Testis (tissue), 3 donors: ENCODE measurements around the gene TTC39A. TPM values are rescaled to one million over a fixed set of nuclear protein-coding genes. Genes with fewer than 3 reads are reported as not detected.

Experiments
- DNase-seq: peaks from one replicate; pipeline ENCODE4 v3.0.0-alpha.2; 2019
- H3K27ac ChIP-seq, 2 donors: fragments of 200-600 bp; sonication (generic); one replicate each; pipeline ENCODE4 v1.5.1; 2019
- H3K27me3 ChIP-seq: fragments of 200-600 bp; sonication (generic); one replicate; pipeline ENCODE4 v1.5.1; 2019
- H3K36me3 ChIP-seq: fragments of 200-600 bp; sonication (generic); one replicate; pipeline ENCODE4 v1.5.1; 2017; ENCODE audit warnings: low read depth; ENCODE audit errors: missing control alignments
- H3K4me1 ChIP-seq: fragments of 200-600 bp; sonication (generic); one replicate; pipeline ENCODE4 v1.5.1; 2019
- H3K4me3 ChIP-seq, 2 donors: fragments of 200-600 bp; sonication (generic); one replicate each; pipeline ENCODE4 v1.5.1; 2017 to 2019
- H3K9me3 ChIP-seq: fragments of 200-600 bp; sonication (generic); one replicate; pipeline ENCODE4 v1.5.1; 2017
- CTCF ChIP-seq, 3 experiments: fragments of 450-650 bp in 2 of 3; fragments of 200-600 bp in 1 of 3; sonication (generic) in 1 of 3; IDR thresholded peaks; one replicate each; pipeline ENCODE4 v1.5.1; 2016 to 2019; ENCODE audit warnings: antibody characterized with exemption in 3 of 3, mild to moderate bottlenecking in 2 of 3, moderate library complexity in 1 of 3
- POLR2A ChIP-seq: fragments of 450-650 bp; IDR thresholded peaks from one replicate; pipeline ENCODE4 v1.6.1; 2017; ENCODE audit warnings: antibody characterized with exemption, mild to moderate bottlenecking, moderate library complexity
- WGBS, 2 donors: methylation state at CpG; one replicate each; pipeline ENCODE4 v1.1.5; 2018; 5-methylcytosine and 5-hydroxymethylcytosine counted together
- intact Hi-C: fragments of 100-400 bp; cut with DNase I; formaldehyde crosslinking; loops from one replicate; pipeline ENCODE4 v1.15.1; 2023; ENCODE audit warnings: low total_unique reads
- polyA plus RNA-seq: library from polyadenylated mRNA; stranded (reverse); fragments of 350-450 nt; fragmentation: Illumina TruSeq; extraction: RNeasy Lipid Tissue Mini Kit (QIAGEN cat#74804); gene quantifications from one replicate; pipeline ENCODE4 v1.2.3, GENCODE V29; 2014; ENCODE audit warnings: low read depth, low replicate concordance; ENCODE audit not compliant: insufficient read depth
- total RNA-seq, 2 donors: library from RNA; depleted of rRNA; stranded (reverse); fragments of >200 nt; gene quantifications; one replicate each; pipeline ENCODE4 v1.2.3, GENCODE V29; 2016

TTC39A gene
- total and polyA plus RNA-seq, 3 donors from 2014 or later: 64.7 to 121 (median 120) TPM

GRCh38 chr1:51283979-51284378, 46.4 kb downstream of the TTC39A start:
- Histone ChIP-seq H3K4me1 (peaks cover 15% of the 10 kb centered on the region), H3K36me3 (no peaks in the 10 kb centered on the region), H3K27ac (no peak overlapping the region), H3K27me3 (no peaks in the 10 kb centered on the region), H3K4me3 (no peak overlapping the region), H3K9me3 (no peaks in the 10 kb centered on the region)
- 62 to 81% methylated on average over 5 of the region's 5 CpGs for WGBS, 2 donors
- intact Hi-C loops: no loop called here
- no peak for DNase-seq
- TF ChIP-seq CTCF (IDR thresholded peaks at IDR 0.05) (no peak), POLR2A (no peak)

- H3K4me3 ChIP-seq: no peak overlapping the region
- TF ChIP-seq CTCF (IDR thresholded peaks at IDR 0.05) (no peak), POLR2A (no peak)
- H3K36me3 ChIP-seq: no peaks in the 10 kb centered on the region
- no peak for DNase-seq
- H3K27ac ChIP-seq: no peak overlapping the region
- H3K4me1 ChIP-seq: peaks cover 12% of the 10 kb centered on the region
- H3K27me3 ChIP-seq: no peaks in the 10 kb centered on the region
- intact Hi-C loops: no loop called here
- H3K9me3 ChIP-seq: no peaks in the 10 kb centered on the region
- 63 to 78% methylated on average over 1 to 5 of the region's 5 CpGs for WGBS, 2 donors
Observed at GRCh38 chr1:51282605-51283004, 47.8 kb downstream of the TTC39A start.

GRCh38 chr1:51281807-51282206, 48.6 kb downstream of the TTC39A start:
- H3K4me1 ChIP-seq: peaks cover 12% of the 10 kb centered on the region
- H3K27me3 ChIP-seq: no peaks in the 10 kb centered on the region
- TF ChIP-seq POLR2A (no peak), CTCF (IDR thresholded peaks at IDR 0.05) (no peak)
- intact Hi-C loops: no loop called here
- DNase-seq: no peak
- 93% methylated on average over 5 of the region's 5 CpGs for WGBS, 2 donors
- no peak overlapping the region for H3K4me3 ChIP-seq
- H3K27ac ChIP-seq: no peak overlapping the region
- no peaks in the 10 kb centered on the region for H3K36me3 ChIP-seq
- H3K9me3 ChIP-seq: no peaks in the 10 kb centered on the region

- TF ChIP-seq POLR2A (no peak), CTCF (IDR thresholded peaks at IDR 0.05) (no peak)
- Histone ChIP-seq H3K27ac (no peak overlapping the region), H3K27me3 (no peaks in the 10 kb centered on the region), H3K36me3 (no peaks in the 10 kb centered on the region), H3K4me3 (no peak overlapping the region), H3K9me3 (no peaks in the 10 kb centered on the region), H3K4me1 (peaks cover 12% of the 10 kb centered on the region)
- WGBS, 2 donors: 80 to 86% methylated on average over 4 of the region's 4 CpGs
- no peak for DNase-seq
- intact Hi-C loops: no loop called here
Observed at GRCh38 chr1:51280321-51280978, 49.9 kb downstream of the TTC39A start.

GRCh38 chr1:51276286-51276685, 54.1 kb downstream of the TTC39A start:
- intact Hi-C loops: no loop called here
- peaks cover 4% of the 10 kb centered on the region for H3K4me1 ChIP-seq
- no peaks in the 10 kb centered on the region for H3K27me3 ChIP-seq
- 87 to 95% methylated on average over 7 of the region's 7 CpGs for WGBS, 2 donors
- no peak for TF ChIP-seq POLR2A
- TF ChIP-seq CTCF (IDR thresholded peaks at IDR 0.05): no peak
- no peaks in the 10 kb centered on the region for H3K9me3 ChIP-seq
- no peak for DNase-seq
- H3K27ac ChIP-seq: no peak overlapping the region
- no peak overlapping the region for H3K4me3 ChIP-seq
- H3K36me3 ChIP-seq: no peaks in the 10 kb centered on the region
